GM19193 (cell line): ENCODE results near the gene TRPC4AP.

Experiments
- POLR2A ChIP-seq: IDR thresholded peaks from 4 replicates; pipeline ENCODE4 v1.6.1; 2011; ENCODE audit not compliant: insufficient read depth, insufficient read length; ENCODE audit errors: extremely low read depth

Gene TRPC4AP, protein sequence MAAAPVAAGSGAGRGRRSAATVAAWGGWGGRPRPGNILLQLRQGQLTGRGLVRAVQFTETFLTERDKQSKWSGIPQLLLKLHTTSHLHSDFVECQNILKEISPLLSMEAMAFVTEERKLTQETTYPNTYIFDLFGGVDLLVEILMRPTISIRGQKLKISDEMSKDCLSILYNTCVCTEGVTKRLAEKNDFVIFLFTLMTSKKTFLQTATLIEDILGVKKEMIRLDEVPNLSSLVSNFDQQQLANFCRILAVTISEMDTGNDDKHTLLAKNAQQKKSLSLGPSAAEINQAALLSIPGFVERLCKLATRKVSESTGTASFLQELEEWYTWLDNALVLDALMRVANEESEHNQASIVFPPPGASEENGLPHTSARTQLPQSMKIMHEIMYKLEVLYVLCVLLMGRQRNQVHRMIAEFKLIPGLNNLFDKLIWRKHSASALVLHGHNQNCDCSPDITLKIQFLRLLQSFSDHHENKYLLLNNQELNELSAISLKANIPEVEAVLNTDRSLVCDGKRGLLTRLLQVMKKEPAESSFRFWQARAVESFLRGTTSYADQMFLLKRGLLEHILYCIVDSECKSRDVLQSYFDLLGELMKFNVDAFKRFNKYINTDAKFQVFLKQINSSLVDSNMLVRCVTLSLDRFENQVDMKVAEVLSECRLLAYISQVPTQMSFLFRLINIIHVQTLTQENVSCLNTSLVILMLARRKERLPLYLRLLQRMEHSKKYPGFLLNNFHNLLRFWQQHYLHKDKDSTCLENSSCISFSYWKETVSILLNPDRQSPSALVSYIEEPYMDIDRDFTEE

DNA sequence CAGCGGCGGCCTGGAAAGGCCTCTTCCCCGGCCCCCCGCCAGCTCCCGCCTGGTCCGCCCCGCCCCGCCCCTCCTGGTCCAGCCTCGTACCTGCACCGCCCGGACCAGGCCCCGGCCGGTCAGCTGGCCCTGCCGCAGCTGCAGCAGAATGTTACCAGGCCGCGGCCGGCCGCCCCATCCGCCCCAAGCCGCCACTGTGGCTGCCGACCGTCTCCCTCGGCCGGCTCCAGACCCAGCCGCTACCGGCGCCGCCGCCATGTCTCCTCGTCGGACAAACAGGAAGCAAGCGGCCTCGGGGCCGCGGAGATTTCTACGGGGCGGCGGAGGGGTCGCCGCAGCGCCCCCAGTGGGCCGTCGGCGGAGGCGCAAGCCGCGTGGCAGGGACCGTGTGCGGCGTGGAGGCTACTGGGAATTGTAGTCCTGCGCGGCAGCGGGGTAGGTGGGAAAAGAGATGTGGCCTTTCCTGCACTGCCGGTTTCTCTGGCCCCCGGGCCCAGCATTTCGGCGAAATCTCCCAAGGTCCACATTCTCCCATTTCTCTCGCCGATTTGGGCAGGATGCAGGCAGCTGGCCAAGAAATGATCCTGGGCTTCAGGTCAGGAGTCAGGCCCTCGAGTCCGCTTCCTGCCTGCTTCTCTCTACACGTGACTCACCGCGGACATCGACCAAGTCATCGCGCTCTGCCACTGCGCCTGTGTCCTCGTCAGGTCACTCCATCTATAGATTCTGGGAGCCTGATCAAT, at the start of gene TRPC4AP:
Gene TRPC4AP (minus strand): TSS at position 284 of the 743 bp plus-strand sequence. CDS start 26 bp downstream, at position 258.
- TF ChIP-seq POLR2A: peak; percentile 90

DNA sequence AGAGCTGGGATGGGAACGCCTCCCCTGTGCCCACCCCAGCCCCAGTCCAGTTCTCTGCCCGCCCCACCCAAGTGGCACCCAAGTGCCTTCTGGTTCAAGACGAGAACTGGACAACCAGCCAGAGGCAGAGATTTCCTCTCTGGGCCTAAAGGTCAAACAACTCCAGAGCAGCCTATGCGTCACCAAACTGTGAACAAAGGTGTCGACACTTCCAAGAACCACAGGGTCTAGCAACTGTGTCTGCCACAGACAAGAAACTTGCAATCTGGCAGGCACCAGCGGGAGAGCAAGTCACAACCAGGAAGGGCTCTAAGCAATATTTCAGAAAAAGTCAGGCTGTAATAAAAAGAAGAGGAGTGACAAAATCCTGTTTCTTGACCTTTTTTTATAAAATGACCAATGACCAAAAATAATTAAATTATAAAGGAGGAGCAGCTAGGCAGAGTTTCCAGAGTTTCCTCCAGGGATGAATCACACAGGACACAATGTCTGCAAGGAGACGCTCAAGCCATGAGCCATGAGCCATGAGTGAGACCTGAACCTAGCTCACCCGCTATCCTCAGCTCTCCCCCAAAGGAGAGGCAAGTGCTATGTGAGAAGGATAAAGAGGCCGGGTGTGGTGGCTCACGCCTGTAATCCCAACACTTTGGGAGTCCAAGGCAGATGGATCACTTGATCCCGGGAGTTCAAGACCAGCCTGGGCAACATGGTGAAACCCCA, 43.4 kb upstream of the TRPC4AP start:
- no peak for TF ChIP-seq POLR2A

DNA sequence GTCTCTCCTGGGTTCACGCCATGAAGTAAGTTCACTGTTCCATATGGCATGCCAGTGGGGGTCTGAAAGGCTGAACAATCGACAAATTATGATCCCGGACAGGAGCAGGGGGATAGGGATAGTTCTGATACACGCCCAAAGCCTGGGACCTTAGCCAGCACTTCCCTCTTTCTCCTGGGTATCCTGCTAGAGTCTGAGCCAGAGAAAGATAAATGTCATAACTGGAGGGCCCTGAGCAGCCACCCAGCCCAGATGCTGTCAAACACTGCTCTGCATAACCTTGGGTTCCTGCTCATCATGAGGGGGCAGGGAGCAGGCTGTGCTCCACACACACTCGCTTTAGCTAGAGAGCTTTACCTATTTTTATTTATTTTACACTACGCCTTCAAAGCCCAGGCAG, 42.3 kb upstream of the TRPC4AP start:
- no peak for TF ChIP-seq POLR2A

DNA sequence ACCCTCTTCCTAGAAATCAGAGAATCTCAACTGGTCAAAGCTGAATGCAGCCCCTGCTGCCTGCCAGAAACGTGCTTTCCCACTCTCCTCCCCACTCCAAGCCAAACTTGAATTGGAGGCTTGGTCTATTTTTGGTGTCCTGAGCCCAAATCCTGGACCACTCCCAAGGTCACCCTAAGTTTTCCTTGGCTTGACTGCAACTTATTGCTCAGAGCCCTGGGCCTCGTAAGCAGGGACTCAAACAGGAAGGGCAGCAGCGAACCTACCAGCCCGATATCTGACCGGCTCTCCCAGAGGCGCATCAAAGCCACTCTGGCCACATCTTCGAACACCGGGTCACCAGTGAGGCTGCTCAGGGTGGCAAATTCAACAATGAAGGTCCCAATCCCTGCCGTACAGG, 41.9 kb upstream of the TRPC4AP start:
- TF ChIP-seq POLR2A: no peak

DNA sequence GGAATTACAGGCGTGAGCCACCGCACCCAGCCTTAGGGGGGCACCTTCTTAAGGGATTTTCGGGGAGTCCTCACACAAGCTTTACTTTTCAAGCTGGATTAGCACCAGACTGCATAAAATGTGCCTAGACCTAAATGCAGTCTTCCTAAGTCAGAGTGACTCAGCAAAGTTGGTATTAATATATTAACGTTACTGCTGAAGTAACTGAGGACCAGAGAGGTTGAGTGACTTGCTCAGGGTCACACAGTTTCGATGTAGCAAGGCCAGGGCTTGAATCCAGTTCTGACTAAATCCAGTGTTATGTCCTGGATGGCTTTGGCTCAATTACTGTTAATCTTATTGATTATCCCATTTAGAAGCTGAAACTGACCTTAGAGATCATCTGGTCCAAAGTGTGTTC, 41.1 kb upstream of the TRPC4AP start:
- TF ChIP-seq POLR2A: no peak

DNA sequence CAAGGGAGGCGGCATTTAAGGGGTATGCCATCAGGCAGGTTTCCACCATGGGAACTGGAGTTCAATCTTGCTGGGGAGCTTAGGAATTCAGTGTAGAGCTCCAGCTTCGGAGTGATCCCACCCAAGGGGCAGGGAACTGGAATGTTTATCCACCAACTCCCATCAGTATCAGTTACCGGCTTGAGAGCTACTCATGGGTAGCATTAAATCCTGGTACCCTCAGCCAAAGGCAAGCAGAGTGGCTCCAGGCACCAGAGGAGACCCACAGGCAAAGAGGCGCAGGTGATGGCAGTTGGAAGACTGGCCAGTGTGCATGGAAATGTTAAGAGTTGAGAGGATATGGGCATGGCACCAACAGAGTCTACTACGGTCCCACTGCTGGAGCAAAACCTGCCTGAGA, 40.4 kb upstream of the TRPC4AP start:
- no peak for TF ChIP-seq POLR2A

DNA sequence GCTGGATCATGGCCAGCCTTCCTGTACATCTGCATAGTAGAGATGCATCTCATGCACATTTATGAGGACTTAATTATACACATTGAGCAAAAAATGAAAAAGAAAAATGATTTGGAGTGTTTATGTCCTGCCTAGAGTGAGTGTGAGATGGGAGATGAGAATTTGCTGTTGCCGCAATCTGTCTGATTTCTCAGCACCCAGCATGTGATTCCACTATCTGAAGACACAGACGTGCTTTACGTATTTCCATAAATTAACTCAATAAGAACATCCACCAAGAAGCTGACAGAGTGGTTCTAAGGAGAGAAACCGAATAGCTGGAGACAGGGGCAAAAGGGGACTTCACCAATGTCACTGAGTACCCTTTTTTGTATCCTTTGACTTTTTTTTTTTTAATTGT, 39.3 kb upstream of the TRPC4AP start:
- no peak for TF ChIP-seq POLR2A

DNA sequence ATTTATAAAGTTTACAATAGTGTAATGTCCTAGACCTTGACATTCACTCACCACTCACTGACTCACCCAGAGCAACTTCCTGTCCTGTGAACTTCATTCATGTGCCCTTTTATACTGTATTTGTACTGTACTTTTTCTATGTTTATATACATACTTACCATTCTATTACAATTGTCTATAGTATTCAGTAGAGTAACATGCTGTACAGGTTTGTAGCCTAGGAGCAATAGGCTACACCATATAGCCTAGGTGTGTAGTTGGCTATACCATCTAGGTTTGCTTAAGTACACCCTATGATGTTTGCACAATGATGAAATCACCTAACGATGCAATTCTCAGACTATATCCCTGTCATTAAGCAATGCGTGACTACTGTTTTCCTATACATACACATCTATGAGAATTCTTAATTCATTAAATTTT, 37.1 kb upstream of the TRPC4AP start:
- TF ChIP-seq POLR2A: no peak

DNA sequence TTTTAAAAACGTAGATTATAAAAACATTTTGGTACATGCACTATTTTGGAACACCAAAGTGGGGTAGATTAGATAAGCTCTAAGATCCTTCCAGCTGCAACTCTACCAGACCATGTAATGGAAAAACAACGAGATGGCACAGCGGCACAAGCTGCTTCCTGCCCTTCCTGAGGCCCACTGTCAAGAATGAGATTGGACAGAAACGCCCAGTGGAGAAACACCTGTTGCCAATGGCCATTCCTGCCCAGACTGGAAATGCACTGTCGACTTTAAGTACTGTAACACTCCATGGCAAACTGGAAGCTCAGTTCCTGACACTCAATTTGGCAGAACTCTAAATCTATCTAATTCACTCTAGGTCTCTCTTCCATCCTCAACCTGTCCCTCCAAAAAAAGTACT, 33.1 kb upstream of the TRPC4AP start:
- TF ChIP-seq POLR2A: no peak

DNA sequence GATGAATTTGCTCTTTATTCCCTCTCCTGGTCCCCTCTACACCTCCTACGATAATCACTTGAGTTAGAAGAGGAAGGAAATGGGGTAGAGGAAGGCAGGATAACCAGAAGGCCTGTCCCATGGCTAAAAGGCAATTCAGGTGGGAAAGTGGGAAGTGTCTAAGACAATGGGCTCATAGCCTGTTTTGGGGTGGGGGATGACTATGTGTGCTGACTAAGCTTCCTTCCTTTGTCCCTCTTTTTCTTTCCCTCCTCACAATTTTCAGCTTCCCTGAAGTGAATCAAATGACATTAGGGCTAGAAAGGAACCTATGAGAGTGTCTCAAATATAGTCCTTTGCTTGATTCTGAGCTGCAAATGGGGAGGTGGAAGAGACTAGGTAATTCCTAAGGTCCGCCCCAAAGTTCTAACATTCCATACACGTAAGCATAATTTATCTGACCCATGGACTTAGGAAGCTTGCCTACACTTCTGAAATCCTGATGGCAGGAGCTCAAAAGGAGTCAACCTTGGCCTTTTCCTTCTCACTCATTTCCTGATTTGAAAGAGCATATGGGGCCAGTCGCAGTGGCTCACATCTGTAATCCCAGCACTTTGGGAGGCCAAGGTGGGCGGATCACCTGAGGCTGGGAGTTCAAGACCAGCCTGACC, 30.3 kb upstream of the TRPC4AP start:
- TF ChIP-seq POLR2A: no peak

DNA sequence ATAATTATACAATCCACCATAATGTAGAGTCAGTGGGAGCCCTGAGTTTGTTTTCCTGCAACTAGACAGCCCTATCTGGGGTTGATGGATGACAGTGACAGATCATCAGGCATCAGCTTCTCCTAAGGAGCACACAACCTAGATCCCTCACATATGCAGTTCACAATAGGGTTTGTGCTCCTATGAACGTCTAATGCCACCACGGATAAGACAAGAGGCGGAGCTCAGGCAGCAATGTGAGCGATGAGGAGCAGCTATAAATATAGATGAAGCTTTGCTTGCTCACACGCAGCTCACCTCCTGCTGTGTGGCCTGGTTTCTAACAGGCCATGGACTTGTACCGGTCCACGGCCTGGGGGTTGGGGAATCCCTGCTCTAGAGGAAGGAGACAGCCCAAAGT, 28.6 kb upstream of the TRPC4AP start:
- TF ChIP-seq POLR2A: no peak

DNA sequence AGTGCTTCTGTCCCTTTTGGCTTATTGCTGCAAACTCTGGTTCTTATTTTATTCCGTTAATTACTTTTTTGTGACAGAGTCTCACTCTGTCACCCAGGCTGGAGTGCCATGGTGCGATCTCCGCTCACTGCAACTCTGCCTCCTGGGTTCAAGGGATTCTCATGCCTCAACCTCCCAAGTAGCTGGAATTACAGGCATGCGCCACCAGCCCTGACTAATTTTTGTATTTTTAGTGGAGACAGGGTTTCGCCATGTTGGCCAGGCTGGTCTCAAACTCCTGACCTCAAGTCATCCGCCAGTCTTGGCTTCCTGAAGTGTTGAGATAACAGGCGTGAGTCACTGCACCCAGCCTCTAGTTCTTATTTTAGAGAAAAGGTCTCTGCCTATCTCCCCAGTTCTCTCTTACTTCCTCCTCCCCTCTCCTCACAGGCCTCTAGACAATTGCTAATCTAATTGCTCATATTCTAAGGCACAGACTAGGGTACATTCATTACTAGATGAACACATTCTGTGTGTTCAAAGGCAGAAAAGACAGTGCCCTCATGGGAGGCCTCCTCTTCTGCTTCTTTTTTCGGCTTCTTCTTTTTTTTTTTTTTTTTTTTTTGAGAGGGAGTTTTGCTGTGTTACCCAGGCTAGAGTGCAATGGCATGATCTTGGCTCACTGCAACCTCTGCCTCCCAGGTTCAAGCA, 27.6 kb upstream of the TRPC4AP start:
- no peak for TF ChIP-seq POLR2A

DNA sequence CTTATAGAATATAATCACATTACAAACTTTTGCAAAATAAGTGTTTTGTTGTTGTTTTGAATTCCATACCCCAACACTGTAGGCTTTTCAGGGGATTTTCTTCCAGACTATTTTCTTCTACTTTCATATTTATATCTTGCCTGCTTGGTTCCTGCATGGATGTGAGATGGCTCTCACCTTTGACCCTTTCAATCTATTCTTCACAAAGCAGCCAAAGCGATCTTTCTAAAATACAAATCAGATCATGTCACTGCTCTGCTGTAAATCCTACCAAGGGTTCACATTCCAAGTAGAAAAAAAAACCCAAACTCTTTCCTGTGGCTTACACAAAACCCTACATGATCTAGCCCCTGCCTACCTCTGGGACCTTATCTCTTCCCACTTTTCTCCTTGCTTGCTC, 25.0 kb upstream of the TRPC4AP start:
- no peak for TF ChIP-seq POLR2A

DNA sequence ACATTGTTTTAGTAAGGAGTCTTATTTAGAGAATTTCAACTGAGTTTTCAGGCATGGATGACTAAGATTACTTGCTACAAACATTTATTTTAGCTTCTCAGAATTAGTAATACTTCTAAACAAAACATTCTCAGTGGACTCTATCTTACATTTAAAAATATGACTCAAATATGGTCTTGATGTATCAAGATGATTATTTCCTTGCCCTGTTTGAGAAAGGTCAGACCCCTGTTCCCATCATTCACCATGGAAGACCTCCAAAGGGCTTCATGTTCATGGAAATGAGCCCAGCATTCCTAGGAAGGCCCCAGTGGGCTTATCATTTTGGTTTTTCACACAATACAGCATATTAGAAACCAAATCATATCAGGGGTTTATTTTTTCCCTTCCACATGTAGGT, 24.6 kb upstream of the TRPC4AP start:
- TF ChIP-seq POLR2A: no peak
